HG02938 (cell line): ENCODE data around the gene HSPA1B.
"Not testable (repeated sequence)": the region's sequence is repeated elsewhere in the genome, so short reads cannot be mapped to it uniquely, and the experiment has no call there.

Experiments
- ATAC-seq: cut with Tn5 transposase; IDR thresholded peaks from one replicate; pipeline ENCODE4 v1.9.1; 2021; ENCODE audit warnings: mild to moderate bottlenecking, moderate library complexity; ENCODE audit not compliant: unreplicated experiment

The HSPA1B gene

GRCh38 chr6:31827286-31828079 is at the start of gene HSPA1B:
Gene HSPA1B (plus strand): TSS chr6:31827738. CDS start chr6:31827951, 213 bp downstream.
- peak; percentile 64 for ATAC-seq

GRCh38 chr6:31778193-31778592 is 49.3 kb upstream of the HSPA1B start:
- no peak for ATAC-seq

GRCh38 chr6:31778999-31779885 is 48.3 kb upstream of the HSPA1B start:
- ATAC-seq, result no peak

GRCh38 chr6:31779908-31780307 is 47.6 kb upstream of the HSPA1B start:
- no peak for ATAC-seq

GRCh38 chr6:31780507-31781243 is 46.9 kb upstream of the HSPA1B start:
- ATAC-seq, result no peak

GRCh38 chr6:31781244-31782125 is 46.1 kb upstream of the HSPA1B start:
- no peak for ATAC-seq

- no peak for ATAC-seq
These were observed 45.2 kb upstream of the HSPA1B start for GRCh38 chr6:31782126-31782855.

- no peak for ATAC-seq
These were observed 43.2 kb upstream of the HSPA1B start for GRCh38 chr6:31784098-31784925.

GRCh38 chr6:31785475-31785874 is 42.1 kb upstream of the HSPA1B start:
- ATAC-seq, result no peak

GRCh38 chr6:31791324-31792089 is 36.0 kb upstream of the HSPA1B start:
- ATAC-seq, result no peak

GRCh38 chr6:31792090-31792374 is 35.5 kb upstream of the HSPA1B start:
- no peak for ATAC-seq

GRCh38 chr6:31792761-31793171 is 34.8 kb upstream of the HSPA1B start:
- ATAC-seq, result no peak

- not testable (repeated sequence) for ATAC-seq
These were observed 33.7 kb upstream of the HSPA1B start for GRCh38 chr6:31793927-31794245.

- ATAC-seq, result no peak
These were observed 33.2 kb upstream of the HSPA1B start for GRCh38 chr6:31794294-31794865.

- peak; percentile 16 for ATAC-seq
These were observed 32.5 kb upstream of the HSPA1B start for GRCh38 chr6:31794866-31795615.

- peak; percentile 56 for ATAC-seq
These were observed 31.8 kb upstream of the HSPA1B start, which contains the start of gene VARS1 for GRCh38 chr6:31795616-31796298. Gene VARS1 (minus strand): TSS chr6:31795752. CDS start chr6:31795217, 535 bp downstream.

GRCh38 chr6:31796993-31797385 is 30.5 kb upstream of the HSPA1B start:
- ATAC-seq, result no peak
